ENCODE data around the gene ROR1.
A peak's percentile ranks its signal among the peaks of the same experiment; 100 is the strongest.

Gene ROR1

GRCh38 chr1:63936276-63936675, 162.5 kb downstream of the ROR1 start:
- TF ChIP-seq, protein P1, sequence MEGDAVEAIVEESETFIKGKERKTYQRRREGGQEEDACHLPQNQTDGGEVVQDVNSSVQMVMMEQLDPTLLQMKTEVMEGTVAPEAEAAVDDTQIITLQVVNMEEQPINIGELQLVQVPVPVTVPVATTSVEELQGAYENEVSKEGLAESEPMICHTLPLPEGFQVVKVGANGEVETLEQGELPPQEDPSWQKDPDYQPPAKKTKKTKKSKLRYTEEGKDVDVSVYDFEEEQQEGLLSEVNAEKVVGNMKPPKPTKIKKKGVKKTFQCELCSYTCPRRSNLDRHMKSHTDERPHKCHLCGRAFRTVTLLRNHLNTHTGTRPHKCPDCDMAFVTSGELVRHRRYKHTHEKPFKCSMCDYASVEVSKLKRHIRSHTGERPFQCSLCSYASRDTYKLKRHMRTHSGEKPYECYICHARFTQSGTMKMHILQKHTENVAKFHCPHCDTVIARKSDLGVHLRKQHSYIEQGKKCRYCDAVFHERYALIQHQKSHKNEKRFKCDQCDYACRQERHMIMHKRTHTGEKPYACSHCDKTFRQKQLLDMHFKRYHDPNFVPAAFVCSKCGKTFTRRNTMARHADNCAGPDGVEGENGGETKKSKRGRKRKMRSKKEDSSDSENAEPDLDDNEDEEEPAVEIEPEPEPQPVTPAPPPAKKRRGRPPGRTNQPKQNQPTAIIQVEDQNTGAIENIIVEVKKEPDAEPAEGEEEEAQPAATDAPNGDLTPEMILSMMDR (conservative IDR thresholded peaks at IDR 0.05; ENCODE audit: low read depth, low read length) = no peak
- H3K4me3 ChIP-seq (ENCODE audit: low read depth, low read length) = no peak overlapping the region
- no peak for DNase-seq (ENCODE audit: low read depth)

DNA sequence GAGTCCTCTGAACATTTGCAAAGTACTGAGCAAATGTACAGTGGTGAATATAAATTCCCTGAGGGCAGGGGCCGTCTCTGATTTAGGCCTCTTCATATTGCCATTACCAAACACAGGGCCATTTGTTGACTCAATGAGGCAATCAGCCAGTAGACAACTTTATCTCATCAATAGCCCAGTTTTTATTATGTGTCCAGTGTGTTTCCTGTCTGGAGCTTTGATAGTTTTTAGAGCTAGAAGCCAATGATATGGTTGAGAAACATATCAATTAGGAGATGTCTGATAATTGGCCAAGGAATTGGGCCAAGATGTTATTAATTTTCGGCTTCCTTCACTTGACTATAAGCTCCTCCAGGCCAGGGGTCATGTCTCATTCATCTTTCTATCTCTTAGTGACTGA, 163.0 kb downstream of the ROR1 start:
- TF ChIP-seq, protein P1 (conservative IDR thresholded peaks at IDR 0.05; ENCODE audit: low read depth, low read length) = no peak
- no peak overlapping the region for H3K4me3 ChIP-seq (ENCODE audit: low read depth, low read length)
- no peak for DNase-seq (ENCODE audit: low read depth)

- H3K4me3 ChIP-seq (ENCODE audit: low read depth, low read length) = no peak overlapping the region
- TF ChIP-seq, protein P1 (conservative IDR thresholded peaks at IDR 0.05; ENCODE audit: low read depth, low read length) = no peak
- no peak for DNase-seq (ENCODE audit: low read depth)
Observed at GRCh38 chr1:63937461-63938022, 163.7 kb downstream of the ROR1 start.

DNA sequence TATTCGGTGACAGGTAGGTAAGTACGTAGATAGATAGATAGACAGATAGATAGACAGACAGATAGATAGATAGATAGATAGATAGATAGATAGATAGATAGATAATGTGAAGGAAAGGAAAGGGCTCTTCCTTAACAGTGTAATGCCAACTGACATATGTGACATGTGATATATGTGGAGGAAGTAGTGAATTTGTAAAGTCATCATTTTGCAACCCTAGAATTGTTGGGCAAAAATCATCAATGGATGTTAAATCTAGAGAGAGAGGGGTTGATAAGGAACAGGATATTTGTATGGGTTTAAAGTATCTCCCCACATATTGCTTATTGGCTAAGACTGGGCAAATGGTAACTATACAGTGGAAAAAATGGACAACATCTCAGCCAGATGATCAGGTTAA, 166.6 kb downstream of the ROR1 start:
- TF ChIP-seq, protein P1 (conservative IDR thresholded peaks at IDR 0.05; ENCODE audit: low read depth, low read length) = no peak
- no peak for DNase-seq (ENCODE audit: low read depth)
- H3K4me3 ChIP-seq (ENCODE audit: low read depth, low read length) = no peak overlapping the region

DNA sequence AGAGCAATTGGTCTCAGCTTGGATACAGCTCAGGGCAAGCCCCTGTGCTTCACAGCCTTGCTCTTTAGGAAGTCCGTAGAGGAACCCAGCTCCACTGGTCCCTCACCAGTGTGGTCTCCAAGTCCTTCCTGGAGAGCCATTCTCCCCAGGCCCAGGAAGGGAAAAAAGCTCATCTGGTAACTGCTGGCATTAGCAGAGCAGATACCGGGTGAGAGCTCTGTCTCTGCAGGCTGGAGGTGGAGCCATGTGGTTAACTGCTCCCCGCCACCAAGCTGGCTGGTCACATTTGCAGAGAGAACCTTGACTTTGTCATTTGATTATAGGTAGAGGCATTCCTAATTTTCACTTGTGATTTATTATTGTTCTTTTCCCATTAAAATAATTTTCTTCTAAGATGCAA, 169.6 kb downstream of the ROR1 start:
- TF ChIP-seq, protein P1 (conservative IDR thresholded peaks at IDR 0.05; ENCODE audit: low read depth, low read length) = no peak
- H3K4me3 ChIP-seq (ENCODE audit: low read depth, low read length) = no peak overlapping the region
- DNase-seq (ENCODE audit: low read depth) = no peak

DNA sequence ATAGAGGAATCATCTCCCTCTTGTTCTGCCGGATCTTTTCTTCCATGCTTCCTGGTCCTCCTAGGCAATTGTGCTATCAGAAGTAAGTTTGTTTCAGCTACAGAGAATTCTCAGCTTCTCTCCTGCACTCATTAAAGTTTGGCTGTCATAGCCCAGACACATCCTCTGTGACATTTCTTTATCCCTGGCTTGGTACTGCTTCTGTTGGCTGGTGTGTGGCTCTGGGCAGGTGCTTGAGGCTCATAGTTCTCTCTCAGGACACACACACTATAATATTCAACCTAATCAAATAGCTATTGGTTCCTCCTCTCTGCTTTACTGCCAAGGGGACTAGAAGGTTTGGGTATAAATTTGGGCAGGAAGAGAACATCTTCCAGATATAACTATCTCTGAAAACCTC, 172.1 kb downstream of the ROR1 start:
- DNase-seq (ENCODE audit: low read depth) = no peak
- H3K4me3 ChIP-seq (ENCODE audit: low read depth, low read length) = no peak overlapping the region
- TF ChIP-seq, protein P1 (conservative IDR thresholded peaks at IDR 0.05; ENCODE audit: low read depth, low read length) = no peak

DNA sequence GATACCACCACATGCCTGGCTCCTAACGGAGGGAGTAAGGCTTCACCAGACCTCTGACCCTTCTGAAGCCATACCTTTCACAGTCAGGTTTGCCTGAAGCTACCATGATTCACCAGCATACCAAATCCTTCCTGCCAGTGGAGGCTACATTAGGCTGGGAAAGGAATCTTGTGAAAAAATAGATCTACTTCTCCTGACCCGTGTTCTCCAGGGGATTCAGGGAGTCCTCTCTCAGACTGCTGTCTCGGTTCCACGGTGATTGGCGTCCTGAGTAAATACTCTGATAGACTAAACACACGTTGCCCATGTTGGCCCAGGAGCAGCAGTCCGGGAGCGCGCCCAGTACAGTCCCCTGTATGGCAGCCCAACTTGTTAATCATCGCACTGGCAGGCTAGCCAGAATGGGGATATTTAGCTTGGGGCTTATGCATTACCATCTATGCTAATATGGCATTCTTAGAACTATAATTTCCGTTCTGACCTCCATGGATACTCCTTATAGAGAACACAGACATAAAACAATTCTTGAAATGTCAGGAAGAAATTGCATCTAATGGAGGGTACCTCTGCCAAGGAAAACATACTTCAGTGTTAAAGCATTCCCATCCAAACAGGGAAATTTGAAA, 173.2 kb downstream of the ROR1 start:
- H3K4me3 ChIP-seq (ENCODE audit: low read depth, low read length) = no peak overlapping the region
- DNase-seq (ENCODE audit: low read depth) = peak; percentile 21
- TF ChIP-seq, protein P1 (conservative IDR thresholded peaks at IDR 0.05; ENCODE audit: low read depth, low read length) = no peak

All from choroid plexus epithelial cell (primary cell).